CD4-positive, alpha-beta T cell treated with Interleukin-15 for 4 hours (primary cell): ENCODE data around the gene PRKN.
"Not testable (repeated sequence)": the region's sequence is repeated elsewhere in the genome, so short reads cannot be mapped to it uniquely, and the experiment has no call there.

ENCODE experiments used
- DNase-seq: peaks from one replicate; pipeline ENCODE4 v3.0.0-alpha.2; 2020; ENCODE audit warnings: low spot score

The PRKN gene

DNA sequence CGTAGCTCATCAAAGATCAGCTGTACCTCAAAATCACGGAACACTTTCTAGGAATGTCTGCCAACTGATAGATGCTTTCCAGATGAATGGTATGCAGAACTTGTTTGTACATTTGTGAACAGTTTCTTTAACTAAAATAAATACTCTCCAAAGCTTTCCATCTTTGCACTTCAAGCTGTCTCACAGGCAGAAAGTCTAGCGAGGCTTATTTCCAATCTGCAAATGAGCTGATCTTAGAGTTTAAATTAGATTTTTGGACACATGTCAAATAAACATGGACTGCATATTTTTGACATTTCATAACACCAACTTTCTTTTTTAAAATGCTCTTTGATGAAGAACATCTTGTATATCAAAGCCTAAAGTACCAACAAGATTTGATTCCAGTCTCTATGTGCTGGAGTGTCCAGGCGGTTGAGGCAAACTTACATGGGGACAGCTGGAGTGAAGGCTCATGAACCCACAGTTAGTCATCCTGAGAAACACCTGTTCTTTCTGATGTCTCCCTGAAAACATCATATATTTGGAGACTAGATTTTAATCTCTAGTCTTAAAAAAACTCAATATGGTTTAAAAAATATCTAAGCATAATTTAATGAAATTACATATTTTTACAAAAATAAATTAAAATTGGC, 1185.1 kb downstream of the PRKN start:
- no peak for DNase-seq

DNA sequence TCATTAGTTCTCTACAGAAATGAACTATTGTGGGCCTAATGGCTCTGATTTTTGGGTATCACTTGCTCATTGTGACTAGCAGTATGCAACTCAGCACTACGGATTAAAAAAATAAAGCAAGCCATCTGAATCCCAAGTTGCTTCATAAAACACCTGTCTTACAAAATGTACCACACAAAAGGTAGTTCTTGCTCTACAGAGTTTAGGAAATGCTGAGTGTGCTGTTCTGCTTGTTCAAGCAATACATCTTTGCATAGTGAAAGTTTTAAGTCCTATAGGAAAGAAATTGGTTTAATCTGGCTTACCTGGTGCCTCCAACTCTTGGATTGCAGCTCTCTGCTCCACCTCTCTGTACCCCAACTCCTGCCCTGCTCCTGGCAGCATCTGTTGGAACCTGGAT, 1187.0 kb downstream of the PRKN start:
- DNase-seq, result no peak

- no peak for DNase-seq
Measured at GRCh38 chr6:161536224-161536630, 1191.3 kb downstream of the PRKN start.

DNA sequence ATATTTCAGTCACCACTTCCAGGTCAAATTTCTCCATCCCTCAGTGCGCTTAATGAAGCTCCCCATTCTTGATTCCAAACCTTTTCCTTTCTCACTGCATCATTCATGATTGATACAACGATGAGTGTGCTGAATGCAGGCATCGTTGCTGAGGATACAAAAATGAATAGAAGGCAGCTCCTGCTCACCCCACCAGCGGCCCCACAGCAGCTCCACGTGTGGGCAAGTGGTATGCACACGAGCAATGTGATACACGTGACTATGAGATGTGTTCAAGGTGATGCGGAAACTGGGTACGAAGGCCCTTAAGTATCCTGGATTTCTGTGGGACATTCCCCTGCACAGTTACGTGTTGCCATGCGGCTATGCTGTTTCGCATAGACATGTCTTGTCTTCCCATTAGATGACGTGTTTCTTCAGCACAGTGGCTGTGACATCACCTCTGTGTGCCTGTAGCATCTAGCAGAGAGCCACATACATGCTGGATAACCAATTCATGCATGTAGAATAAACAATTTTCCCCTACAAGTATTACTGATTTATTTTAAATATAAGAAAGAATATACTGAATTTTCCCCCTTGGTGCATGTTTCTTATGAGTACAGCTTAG, 1193.2 kb downstream of the PRKN start:
- DNase-seq, result no peak

- DNase-seq, result no peak
Measured at GRCh38 chr6:161533266-161533665, 1194.3 kb downstream of the PRKN start.

- DNase-seq, result no peak
Measured at GRCh38 chr6:161532536-161532935, 1195.0 kb downstream of the PRKN start.

GRCh38 chr6:161526794-161527193, 1200.8 kb downstream of the PRKN start:
- no peak for DNase-seq

- DNase-seq, result no peak
Measured at GRCh38 chr6:161523362-161523761, 1204.2 kb downstream of the PRKN start.

GRCh38 chr6:161522276-161522675, 1205.3 kb downstream of the PRKN start:
- DNase-seq, result no peak

GRCh38 chr6:161511447-161512095, 1216.0 kb downstream of the PRKN start:
- DNase-seq, result no peak

DNA sequence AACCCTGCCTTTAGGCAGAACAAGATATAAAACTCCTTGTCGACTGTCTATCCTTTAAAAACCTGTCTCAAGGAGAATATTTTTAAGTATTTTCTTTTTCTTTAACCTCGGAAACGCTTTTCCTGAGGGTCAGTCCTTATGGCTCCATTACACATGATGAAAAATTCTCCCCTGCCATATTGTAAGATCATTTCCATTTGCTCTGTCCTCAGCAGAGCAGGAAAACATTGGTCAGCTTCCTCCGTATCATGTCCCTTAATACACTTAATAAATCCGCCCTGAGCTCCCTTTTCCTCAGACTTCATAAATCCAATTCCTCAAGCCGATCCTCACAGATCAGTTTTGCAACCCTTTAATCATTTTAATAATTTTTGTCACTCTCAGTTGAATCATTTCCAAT, 1219.2 kb downstream of the PRKN start:
- DNase-seq, result no peak

DNA sequence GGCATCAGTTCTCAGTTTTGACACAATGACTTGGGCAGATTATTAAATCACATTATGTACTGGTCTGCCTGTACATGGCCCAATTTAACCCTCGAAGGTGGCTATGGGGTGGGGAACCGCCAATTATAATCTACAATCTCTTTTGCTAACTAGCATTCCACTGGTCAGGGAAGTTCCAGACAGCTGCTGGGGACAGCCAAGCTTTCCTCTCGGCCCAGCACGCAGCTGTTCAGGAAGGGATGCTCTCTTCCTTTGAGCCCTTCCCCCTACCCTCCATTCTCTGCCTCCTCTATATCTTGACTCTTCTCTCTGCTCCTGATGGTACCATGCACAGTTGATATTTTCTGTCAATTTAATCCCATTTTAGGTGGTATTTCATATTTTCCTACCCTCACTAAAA, 1220.2 kb downstream of the PRKN start:
- DNase-seq, result no peak

- DNase-seq, result no peak
Measured at GRCh38 chr6:161503570-161503969, 1224.0 kb downstream of the PRKN start.

DNA sequence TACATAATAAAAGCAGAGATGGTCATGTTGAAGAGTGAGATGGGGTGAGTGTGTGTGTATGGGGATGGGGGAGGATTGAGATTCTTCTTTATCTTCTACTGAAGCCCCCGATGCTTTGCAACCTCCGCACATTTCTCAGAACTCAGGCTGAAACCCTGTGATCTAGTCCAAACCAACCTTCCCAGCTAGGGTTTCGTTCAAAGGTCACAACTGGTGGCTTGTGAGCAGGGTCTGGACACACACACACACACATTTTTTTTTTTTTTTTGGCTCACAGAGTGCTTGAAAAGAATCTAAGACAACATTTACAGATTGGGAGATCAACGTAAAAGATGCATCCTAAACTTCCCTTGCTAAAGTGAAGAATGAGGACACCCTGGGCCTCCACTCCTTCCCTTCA, 1228.7 kb downstream of the PRKN start:
- DNase-seq, result no peak

DNA sequence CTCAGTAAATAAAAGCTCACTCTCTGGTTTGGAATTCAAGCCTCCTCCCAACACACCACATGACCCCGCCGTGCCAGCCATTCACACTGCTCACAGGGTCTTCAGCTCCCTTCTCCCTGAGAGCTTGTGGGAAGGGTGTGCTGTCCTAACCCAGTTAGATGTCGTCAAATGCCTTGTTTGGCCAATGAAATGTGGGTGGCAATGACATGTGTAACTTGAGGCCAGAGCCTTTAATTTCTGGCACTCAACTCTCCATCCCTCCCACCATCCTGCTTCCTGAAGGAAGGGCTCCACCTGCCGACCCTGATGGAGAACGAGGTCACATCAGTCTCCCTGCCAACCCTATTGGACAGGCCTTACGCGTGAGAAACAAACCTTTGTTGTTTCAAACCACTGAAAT, 1229.2 kb downstream of the PRKN start:
- DNase-seq, result no peak

DNA sequence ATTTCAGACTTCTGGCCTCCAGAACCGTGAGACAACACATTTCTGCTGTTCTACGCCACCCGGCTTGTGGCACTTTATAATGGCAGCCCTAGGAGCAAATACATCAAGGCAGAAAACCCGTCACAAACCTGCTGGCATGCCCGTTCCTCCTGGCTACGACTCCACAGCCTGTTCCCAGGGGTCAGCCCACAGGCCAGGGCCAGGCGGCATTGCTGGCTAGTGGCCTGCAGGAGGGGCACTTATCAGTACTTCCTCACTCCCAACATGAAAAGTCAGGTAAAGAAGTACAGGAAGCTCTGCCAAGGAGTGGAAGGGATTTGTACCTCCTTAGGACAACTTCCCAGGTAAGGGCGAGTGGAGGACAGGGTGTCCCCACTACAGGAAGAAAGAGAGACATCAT, 1230.6 kb downstream of the PRKN start:
- DNase-seq, result no peak

- not testable (repeated sequence) for DNase-seq
Measured at GRCh38 chr6:161496271-161496670, 1231.3 kb downstream of the PRKN start.

GRCh38 chr6:161494566-161494965, 1233.0 kb downstream of the PRKN start:
- no peak for DNase-seq

DNA sequence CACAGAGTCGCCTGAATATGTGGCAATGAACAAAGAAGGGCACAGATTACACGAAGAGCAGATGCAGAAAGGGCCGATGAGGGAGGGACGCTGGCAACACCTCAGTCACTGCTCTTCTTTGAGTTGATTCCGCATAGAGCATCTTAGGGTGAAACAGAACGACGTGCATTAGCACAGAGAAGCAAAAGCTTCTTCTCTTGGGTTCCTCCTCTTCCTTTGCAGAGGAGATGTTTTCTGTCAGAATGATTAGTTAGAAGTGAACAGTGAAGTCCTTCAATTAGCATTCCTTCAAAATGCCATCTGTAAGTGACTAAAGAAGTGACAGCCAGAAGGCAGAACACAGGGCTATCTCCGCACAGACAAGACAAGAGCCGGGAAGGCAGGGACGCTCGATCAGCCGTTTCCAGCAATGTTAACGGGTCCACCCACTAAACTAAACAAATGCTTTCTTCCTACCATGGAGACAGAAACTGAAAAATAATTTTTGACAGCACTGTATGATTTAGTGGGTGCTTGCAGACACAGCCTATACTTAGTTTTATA, 1233.9 kb downstream of the PRKN start:
- no peak for DNase-seq

DNA sequence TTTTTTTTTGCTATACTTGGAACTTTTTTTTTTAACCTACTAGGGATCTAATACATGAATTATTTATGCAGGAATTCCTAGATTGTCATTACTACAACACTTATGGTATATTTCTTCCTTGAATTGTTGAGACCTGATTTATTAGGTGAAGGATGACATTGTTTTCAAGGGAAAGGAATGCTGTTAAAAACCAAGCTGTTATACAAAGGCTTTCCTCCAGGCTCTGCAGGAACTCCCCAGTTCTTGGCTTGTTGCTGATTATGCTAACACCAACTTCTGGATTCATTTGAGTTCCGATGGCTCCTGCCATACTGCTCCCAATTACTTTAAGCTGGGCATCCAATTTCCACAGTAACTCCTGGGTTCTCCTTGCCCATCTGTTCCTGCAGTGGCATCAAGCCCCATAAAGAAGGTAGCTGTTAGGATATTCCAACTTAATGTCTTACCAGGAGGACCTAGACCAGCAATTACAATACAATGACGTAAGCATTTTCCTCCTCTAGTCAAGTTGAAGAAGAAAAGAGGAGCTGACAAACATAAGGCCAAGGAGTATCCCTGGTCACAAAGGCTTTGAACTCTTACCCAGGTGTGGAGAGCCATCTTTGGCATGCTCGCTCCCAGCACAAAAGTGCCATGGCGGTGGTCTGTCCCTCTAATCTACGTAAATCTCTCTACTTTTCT, 1237.8 kb downstream of the PRKN start:
- DNase-seq, result no peak

DNA sequence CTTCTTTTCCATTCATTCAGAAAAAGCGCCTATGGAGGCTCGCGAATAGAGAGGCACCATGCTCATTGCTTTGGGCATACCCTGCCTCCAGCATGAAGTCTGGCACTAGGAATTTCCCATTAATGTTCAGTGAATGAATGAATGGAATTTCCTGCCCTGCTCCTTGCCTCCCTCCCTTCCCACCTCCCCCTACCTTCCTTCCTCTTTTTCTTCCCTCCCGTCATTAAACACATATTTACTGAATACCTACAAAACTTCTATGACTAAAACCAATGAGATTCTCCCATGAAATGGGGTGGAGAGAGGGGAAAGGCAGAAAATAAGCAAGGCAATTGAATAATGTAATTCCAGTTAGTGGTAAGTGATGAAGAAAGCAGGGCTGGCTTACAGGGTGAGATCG, 1239.9 kb downstream of the PRKN start:
- no peak for DNase-seq

GRCh38 chr6:161487217-161487531, 1240.4 kb downstream of the PRKN start:
- no peak for DNase-seq
